Effector memory CD8-positive, alpha-beta T cell (primary cell): ENCODE results near the gene ANTXR1.

Source experiments
- ATAC-seq: fragments of 150-1000 bp; cut with Tn5 transposase; replicated peaks from 2 replicates; pipeline ENCODE4 v1.10.0; 2021; ENCODE audit warnings: mild to moderate bottlenecking, moderate library complexity
- DNase-seq, 3 experiments: peaks; one replicate each; pipeline ENCODE4 v3.0.0; 2021
- H3K27ac Mint-ChIP-seq, 2 donors: one replicate each; pipeline ENCODE4 v1.8.0; 2022; ENCODE audit warnings: mild to moderate bottlenecking in 2 of 2, mixed read lengths in 2 of 2, moderate library complexity in 2 of 2
- H3K27me3 Mint-ChIP-seq, 2 donors: one replicate each; pipeline ENCODE4 v1.8.0; 2022; ENCODE audit warnings: mixed read lengths in 2 of 2
- H3K36me3 Mint-ChIP-seq: one replicate; pipeline ENCODE4 v1.8.0; 2022; ENCODE audit warnings: mild to moderate bottlenecking, moderate library complexity, mixed read lengths; ENCODE audit not compliant: insufficient read depth
- H3K4me1 Mint-ChIP-seq, 2 donors: one replicate each; pipeline ENCODE4 v1.8.0; 2022; ENCODE audit warnings: low read depth in 2 of 2, mixed read lengths in 2 of 2
- H3K4me3 Mint-ChIP-seq, 2 donors: one replicate each; pipeline ENCODE4 v1.8.0; 2022; ENCODE audit warnings: mild to moderate bottlenecking in 2 of 2, mixed read lengths in 2 of 2, moderate library complexity in 2 of 2
- H3K9me3 Mint-ChIP-seq, 2 donors: one replicate each; pipeline ENCODE4 v1.8.0; 2022; ENCODE audit warnings: mixed read lengths in 2 of 2

ANTXR1 gene

GRCh38 chr2:69055688-69056470 is 42.9 kb downstream of the ANTXR1 start:
- no peak for DNase-seq
- ATAC-seq = no peak
- peaks cover 58 to 72% of the 10 kb centered on the region in 2 donors for H3K27me3 Mint-ChIP-seq
- no peak overlapping the region for H3K27ac Mint-ChIP-seq
- no peaks in the 10 kb centered on the region for H3K9me3 Mint-ChIP-seq
- H3K4me1 Mint-ChIP-seq = no peaks in the 10 kb centered on the region
- no peaks in the 10 kb centered on the region for H3K36me3 Mint-ChIP-seq
- H3K4me3 Mint-ChIP-seq = no peak overlapping the region

DNA sequence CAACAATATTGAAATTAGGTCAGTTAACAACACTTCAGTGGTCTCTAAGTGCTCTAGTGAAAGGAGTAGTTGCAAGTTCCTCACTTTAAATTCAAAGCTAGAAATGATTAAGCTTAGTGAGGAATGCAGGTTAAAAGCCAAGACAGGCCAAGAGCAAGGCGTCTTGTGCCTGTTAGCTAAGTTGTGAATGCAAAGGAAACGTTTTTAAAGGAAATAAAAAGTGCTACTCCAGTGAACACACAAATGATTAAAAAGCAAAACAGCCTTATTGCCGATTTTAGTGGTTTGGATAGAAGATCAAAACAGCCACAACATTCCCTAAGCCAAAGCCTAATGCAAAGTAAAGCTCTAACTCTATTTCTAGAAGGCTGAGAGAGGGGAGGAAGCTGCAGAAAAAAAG is 44.7 kb downstream of the ANTXR1 start:
- Mint-ChIP-seq H3K4me3 (no peak overlapping the region), H3K9me3 (no peaks in the 10 kb centered on the region), H3K36me3 (no peaks in the 10 kb centered on the region), H3K27me3 (peaks cover 73 to 85% of the 10 kb centered on the region in 2 donors), H3K27ac (no peak overlapping the region), H3K4me1 (no peaks in the 10 kb centered on the region)
- no peak for DNase-seq
- no peak for ATAC-seq

DNA sequence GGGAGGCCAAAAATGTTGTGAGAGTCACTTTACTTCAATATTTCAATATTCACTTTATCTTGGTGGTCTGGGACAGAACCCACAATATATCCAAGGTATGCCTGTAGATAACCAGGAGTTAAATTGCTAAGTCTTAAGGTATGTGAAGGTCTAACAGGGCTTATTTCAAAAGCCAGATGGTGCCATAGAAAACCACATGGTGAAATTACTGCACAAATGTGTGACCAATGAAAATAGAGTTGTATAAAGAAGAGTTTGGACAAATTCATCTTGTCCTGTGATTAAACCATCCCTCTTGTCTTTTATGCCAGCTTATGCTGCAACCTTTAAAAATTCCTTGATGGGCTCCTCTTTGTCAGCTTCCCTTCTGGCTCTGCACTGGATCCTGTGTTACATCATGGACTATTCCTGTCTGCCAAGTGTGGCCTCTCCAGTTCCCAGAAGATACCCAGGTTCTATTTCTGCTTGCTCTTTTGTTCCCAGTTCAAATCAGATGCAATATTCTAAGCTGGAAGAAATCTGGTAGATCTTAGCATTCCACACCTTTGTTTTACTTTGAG is 46.8 kb downstream of the ANTXR1 start:
- peaks cover 74 to 87% of the 10 kb centered on the region in 2 donors for H3K27me3 Mint-ChIP-seq
- no peaks in the 10 kb centered on the region for H3K4me1 Mint-ChIP-seq
- H3K27ac Mint-ChIP-seq = no peak overlapping the region
- no peak for ATAC-seq
- no peak overlapping the region for H3K4me3 Mint-ChIP-seq
- H3K9me3 Mint-ChIP-seq = no peaks in the 10 kb centered on the region
- DNase-seq = no peak
- H3K36me3 Mint-ChIP-seq = no peaks in the 10 kb centered on the region

DNA sequence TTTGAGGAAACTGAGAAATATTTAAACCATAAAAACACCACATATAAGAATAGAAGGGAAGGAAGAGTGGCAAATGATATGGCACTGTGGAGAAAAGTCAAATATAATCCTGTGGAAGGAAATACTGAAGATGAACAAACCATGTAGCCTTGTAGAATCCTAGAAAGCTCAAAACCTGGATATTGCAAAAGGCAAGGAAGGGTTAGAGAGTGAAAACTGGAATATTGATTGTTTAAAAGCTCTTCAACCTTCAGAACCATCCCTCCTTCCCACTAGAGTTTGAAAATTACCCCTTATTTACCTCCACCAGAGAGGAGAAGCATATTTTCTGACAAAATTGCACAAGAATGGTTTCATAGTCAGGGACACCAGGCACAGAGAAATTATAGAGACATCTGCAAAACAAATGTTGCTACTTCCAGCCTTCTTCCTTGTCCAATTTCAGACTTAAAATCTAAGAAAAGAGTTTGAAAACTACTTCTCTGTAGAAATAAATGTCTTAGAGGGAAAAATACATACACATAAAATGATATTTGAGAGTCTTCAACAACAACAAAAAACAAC is 48.0 kb downstream of the ANTXR1 start:
- no peaks in the 10 kb centered on the region for H3K36me3 Mint-ChIP-seq
- H3K27me3 Mint-ChIP-seq = peaks cover 62 to 79% of the 10 kb centered on the region in 2 donors

DNA sequence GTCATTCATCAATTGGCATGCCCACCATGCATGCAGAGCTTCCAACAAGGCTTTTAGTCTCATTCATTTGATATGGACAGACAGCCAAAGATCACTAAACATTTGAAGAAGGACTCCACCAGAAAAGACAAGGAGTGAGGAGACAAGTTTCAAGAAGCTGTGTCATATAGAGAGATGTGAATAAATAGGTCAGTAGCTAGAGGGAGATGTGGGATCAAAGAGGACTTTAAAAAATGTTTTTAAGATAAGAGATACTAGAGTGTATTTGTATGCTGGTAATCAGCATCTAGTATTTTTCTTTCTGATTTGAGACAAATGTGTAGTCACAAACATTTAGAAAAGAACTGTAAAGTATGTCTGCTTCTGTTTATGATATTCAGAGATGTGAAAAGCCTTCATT is 48.5 kb downstream of the ANTXR1 start:
- Mint-ChIP-seq H3K9me3 (no peaks in the 10 kb centered on the region), H3K4me1 (no peaks in the 10 kb centered on the region), H3K27ac (no peak overlapping the region), H3K27me3 (peaks cover 60 to 76% of the 10 kb centered on the region in 2 donors), H3K36me3 (no peaks in the 10 kb centered on the region), H3K4me3 (no peak overlapping the region)
- ATAC-seq (no peak), DNase-seq (no peak)

More for the DNA sequence above, 48.0 kb downstream of the ANTXR1 start:
- Mint-ChIP-seq H3K27ac (no peak overlapping the region), H3K4me3 (no peak overlapping the region), H3K9me3 (no peaks in the 10 kb centered on the region), H3K4me1 (no peaks in the 10 kb centered on the region)
- no peak for ATAC-seq
- DNase-seq = no peak

DNA sequence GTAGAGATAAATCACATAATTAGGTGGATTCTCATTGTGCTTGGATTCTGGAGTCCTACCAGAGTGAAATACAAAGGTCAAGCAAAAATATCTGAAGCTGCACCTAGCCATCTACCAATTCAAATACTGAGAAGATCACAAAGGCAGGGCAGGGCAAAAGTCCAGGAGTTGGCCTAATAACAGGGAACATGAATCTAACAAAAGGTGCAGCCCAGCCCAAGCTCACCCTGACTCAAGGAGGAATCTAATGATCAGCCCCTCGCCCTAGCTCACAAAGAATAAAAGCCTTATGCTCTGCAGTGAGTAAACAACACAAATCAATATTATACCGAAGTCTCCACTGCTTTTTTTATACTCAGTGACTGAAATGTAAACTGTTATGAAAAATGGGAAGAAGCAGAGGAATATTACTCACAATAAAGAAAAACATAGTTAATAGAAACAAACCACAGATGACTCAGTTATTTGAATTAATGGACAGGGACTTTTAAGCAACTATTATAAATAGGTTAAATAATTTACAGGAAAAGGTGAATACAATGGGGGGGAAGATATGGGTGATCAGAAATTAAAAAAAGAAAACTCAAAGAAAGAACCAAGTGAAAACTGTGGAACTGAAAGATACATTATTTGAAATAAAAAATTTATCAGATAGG is 49.5 kb downstream of the ANTXR1 start:
- no peaks in the 10 kb centered on the region for H3K9me3 Mint-ChIP-seq
- no peak overlapping the region for H3K4me3 Mint-ChIP-seq
- H3K27ac Mint-ChIP-seq = no peak overlapping the region
- peaks cover 64 to 82% of the 10 kb centered on the region in 2 donors for H3K27me3 Mint-ChIP-seq
- DNase-seq (no peak), ATAC-seq (no peak)
- H3K4me1 Mint-ChIP-seq = no peaks in the 10 kb centered on the region
- H3K36me3 Mint-ChIP-seq = no peaks in the 10 kb centered on the region

DNA sequence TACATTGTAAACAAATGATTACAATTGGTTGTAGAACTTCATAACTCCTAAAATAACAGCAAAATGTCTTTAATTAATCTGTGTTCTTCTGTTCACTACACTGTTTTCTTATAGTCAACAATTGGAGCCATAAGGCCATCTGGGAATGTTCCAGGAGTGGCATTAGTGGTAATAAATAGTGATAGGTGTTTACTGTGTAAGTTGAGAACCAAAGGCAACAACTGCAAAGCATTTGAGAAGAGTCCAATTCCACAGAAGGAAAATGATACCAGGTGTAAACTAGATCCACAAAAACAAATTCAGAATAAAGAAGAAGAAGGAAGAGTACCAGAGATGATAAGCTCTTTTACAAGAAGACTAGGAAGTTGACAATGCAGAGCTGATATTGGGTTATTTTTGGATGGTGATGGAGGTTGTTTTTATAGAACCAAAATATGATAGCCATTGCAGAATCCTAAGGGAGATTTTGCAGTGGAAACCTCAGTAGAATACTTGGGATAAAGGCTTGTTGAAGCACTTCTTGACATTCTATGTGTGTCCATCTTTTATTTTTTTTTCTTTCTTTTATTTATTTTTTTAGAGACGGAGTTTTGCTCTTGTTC is 52.9 kb downstream of the ANTXR1 start:
- no peak overlapping the region for H3K27ac Mint-ChIP-seq
- peaks cover 49 to 60% of the 10 kb centered on the region in 2 donors for H3K27me3 Mint-ChIP-seq
- no peaks in the 10 kb centered on the region for H3K4me1 Mint-ChIP-seq
- no peaks in the 10 kb centered on the region for H3K9me3 Mint-ChIP-seq
- ATAC-seq = no peak
- no peaks in the 10 kb centered on the region for H3K36me3 Mint-ChIP-seq
- no peak for DNase-seq
- H3K4me3 Mint-ChIP-seq = no peak overlapping the region

DNA sequence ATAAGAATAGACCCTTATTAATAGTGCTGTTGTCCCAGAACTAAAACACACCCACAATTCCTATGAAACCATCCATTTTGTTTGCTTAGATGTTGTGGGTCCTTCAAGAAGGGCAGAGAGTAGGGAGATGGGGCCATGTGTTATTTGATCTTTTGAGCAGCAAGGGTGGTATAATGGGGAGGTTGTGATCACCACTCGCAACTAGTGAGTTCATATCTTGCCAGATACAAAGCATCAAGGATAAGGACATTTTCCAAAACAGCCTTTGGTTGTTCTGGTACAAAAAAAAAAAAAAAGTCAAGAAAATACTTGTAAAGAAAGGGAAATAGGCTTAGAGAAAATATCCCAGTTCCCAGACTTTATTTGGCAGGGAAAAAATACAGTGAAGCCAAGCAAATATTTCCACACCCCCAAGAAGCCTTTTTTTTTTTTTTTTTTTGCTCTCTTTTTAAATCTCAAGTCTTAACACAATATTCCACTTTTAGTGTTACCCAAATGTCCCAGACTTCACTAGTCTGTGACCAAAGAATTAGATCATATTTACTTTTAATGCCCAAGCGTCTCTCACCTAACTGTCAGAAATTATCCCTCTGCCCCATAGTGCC is 54.1 kb downstream of the ANTXR1 start:
- no peak overlapping the region for H3K27ac Mint-ChIP-seq
- no peak for DNase-seq
- no peak overlapping the region for H3K4me3 Mint-ChIP-seq
- H3K27me3 Mint-ChIP-seq = peaks cover 37 to 47% of the 10 kb centered on the region in 2 donors
- no peaks in the 10 kb centered on the region for H3K9me3 Mint-ChIP-seq
- H3K36me3 Mint-ChIP-seq = no peaks in the 10 kb centered on the region
- no peaks in the 10 kb centered on the region for H3K4me1 Mint-ChIP-seq
- no peak for ATAC-seq

GRCh38 chr2:69067866-69068265 is 54.9 kb downstream of the ANTXR1 start:
- Mint-ChIP-seq H3K27me3 (peaks cover 29 to 40% of the 10 kb centered on the region in 2 donors), H3K4me3 (no peak overlapping the region), H3K36me3 (no peaks in the 10 kb centered on the region), H3K27ac (no peak overlapping the region), H3K4me1 (no peaks in the 10 kb centered on the region), H3K9me3 (no peaks in the 10 kb centered on the region)
- ATAC-seq (no peak), DNase-seq (no peak)

DNA sequence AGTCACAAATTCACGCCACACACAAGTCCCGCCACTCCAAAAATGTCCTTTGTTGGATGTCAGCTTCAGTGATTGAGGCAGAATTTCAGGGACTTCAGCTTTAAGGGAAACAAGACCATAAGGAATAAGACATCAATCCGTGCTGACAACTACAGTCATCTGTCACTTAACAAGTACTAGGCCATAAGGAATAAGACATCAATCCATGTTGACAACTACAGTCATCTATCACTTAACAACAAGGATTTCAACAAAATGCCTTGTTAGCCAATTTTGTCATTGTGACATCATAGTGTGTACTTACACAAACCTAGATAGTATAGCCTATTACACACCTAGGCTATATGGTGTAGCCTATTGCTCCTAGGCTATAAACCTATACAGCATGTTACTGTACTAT is 58.0 kb downstream of the ANTXR1 start:
- Mint-ChIP-seq H3K4me1 (no peaks in the 10 kb centered on the region), H3K27ac (no peak overlapping the region), H3K36me3 (no peaks in the 10 kb centered on the region), H3K27me3 (peaks cover 33 to 37% of the 10 kb centered on the region in 2 donors), H3K9me3 (no peaks in the 10 kb centered on the region), H3K4me3 (no peak overlapping the region)
- DNase-seq = no peak
- no peak for ATAC-seq

- ATAC-seq (no peak), DNase-seq (no peak)
- no peak overlapping the region for H3K27ac Mint-ChIP-seq
- no peaks in the 10 kb centered on the region for H3K36me3 Mint-ChIP-seq
- no peaks in the 10 kb centered on the region for H3K4me1 Mint-ChIP-seq
- H3K4me3 Mint-ChIP-seq = no peak overlapping the region
- H3K9me3 Mint-ChIP-seq = no peaks in the 10 kb centered on the region
- peaks cover 38 to 41% of the 10 kb centered on the region in 2 donors for H3K27me3 Mint-ChIP-seq
Measured at GRCh38 chr2:69073928-69074570, 61.1 kb downstream of the ANTXR1 start.

GRCh38 chr2:69074918-69075317 is 61.9 kb downstream of the ANTXR1 start:
- Mint-ChIP-seq H3K27me3 (peaks cover 45 to 48% of the 10 kb centered on the region in 2 donors), H3K36me3 (no peaks in the 10 kb centered on the region), H3K27ac (no peak overlapping the region), H3K4me3 (no peak overlapping the region), H3K9me3 (no peaks in the 10 kb centered on the region), H3K4me1 (no peaks in the 10 kb centered on the region)
- ATAC-seq (no peak), DNase-seq (no peak)

- ATAC-seq = no peak
Measured at GRCh38 chr2:69075486-69075885, 62.5 kb downstream of the ANTXR1 start.

More at GRCh38 chr2:69075486-69075885, 62.5 kb downstream of the ANTXR1 start:
- peaks cover 40 to 45% of the 10 kb centered on the region in 2 donors for H3K27me3 Mint-ChIP-seq
- no peak overlapping the region for H3K27ac Mint-ChIP-seq
- H3K36me3 Mint-ChIP-seq = no peaks in the 10 kb centered on the region
- H3K9me3 Mint-ChIP-seq = no peaks in the 10 kb centered on the region
- no peaks in the 10 kb centered on the region for H3K4me1 Mint-ChIP-seq
- no peak for DNase-seq
- H3K4me3 Mint-ChIP-seq = no peak overlapping the region
